Measurements from ENCODE around the gene ORAI3. TPM values are rescaled to one million over a fixed set of nuclear protein-coding genes. Genes with fewer than 3 reads are reported as not detected.

Gene ORAI3
- total and polyA plus RNA-seq, 2 of the 13 experiments (the other 11 are each of a cell fraction or from before 2014, with no cell fraction given): 11.4 to 32.0 TPM

GRCh38 chr16:30985401-30986128 lies 36.7 kb downstream of the ORAI3 start (continued):
- no peak for TF ChIP-seq CEBPZ (IDR thresholded peaks at IDR 0.05; ENCODE audit: low read length)
- TF ChIP-seq ZNF615 (CRISPR knock-in tag; IDR thresholded peaks at IDR 0.05; ENCODE audit: borderline replicate concordance): no peak
- TF ChIP-seq ZNF292 (CRISPR knock-in tag; IDR thresholded peaks at IDR 0.05; ENCODE audit: borderline replicate concordance, low read depth): peak; percentile 79
- TF ChIP-seq POLR2A (IDR thresholded peaks at IDR 0.05; ENCODE audit: insufficient read depth in 1 of 2, low read depth in 2 of 2, low read length in 2 of 2): peak in 1 of 2 experiments; percentile 52; a peak in 3 of 4 replicates
- TF ChIP-seq TFE3 (CRISPR knock-in tag; IDR thresholded peaks at IDR 0.05): 0 out of 2 replicates have a peak, but pooled peaks have one; percentile 15
- TF ChIP-seq ZNF644 (CRISPR knock-in tag; IDR thresholded peaks at IDR 0.05; ENCODE audit: low read depth): no peak
- peak; percentile 30; the same call in 1 of the 2 replicates for TF ChIP-seq MTF2 (CRISPR knock-in tag; IDR thresholded peaks at IDR 0.05; ENCODE audit: borderline replicate concordance)
- TF ChIP-seq ZNF691 (CRISPR knock-in tag; IDR thresholded peaks at IDR 0.05; ENCODE audit: borderline replicate concordance, low read depth): no peak; the same call in 1 of the 2 replicates
- no peak for TF ChIP-seq ZNF382 (CRISPR knock-in tag; IDR thresholded peaks at IDR 0.05; ENCODE audit: borderline replicate concordance)
- 0 out of 2 replicates have a peak, but pooled peaks have one; percentile 50 for TF ChIP-seq SP2 (CRISPR knock-in tag; IDR thresholded peaks at IDR 0.05)
- TF ChIP-seq MLX (CRISPR knock-in tag; IDR thresholded peaks at IDR 0.05): no peak; the same call in 1 of the 2 replicates
- TF ChIP-seq SALL2 (CRISPR knock-in tag; IDR thresholded peaks at IDR 0.05): peak; percentile 41; the same call in 1 of the 2 replicates
- TF ChIP-seq NCOA1 (CRISPR knock-in tag; IDR thresholded peaks at IDR 0.05): no peak
- TF ChIP-seq MAX (IDR thresholded peaks at IDR 0.05): peak; percentile 87
- TF ChIP-seq ZNF572 (CRISPR knock-in tag; IDR thresholded peaks at IDR 0.05): 0 out of 2 replicates have a peak, but pooled peaks have one; percentile 88
- TF ChIP-seq ZBTB25 (CRISPR knock-in tag; IDR thresholded peaks at IDR 0.05): 0 out of 2 replicates have a peak, but pooled peaks have one; percentile 12
- no peak for TF ChIP-seq ZNF207 (IDR thresholded peaks at IDR 0.05; ENCODE audit: borderline replicate concordance)
- no peak for TF ChIP-seq PRPF4 (IDR thresholded peaks at IDR 0.05; ENCODE audit: low read depth, low read length, poor library complexity, severe bottlenecking)
